Karpas-422 (cell line): ENCODE data around the gene PROCR. TPM values are rescaled to one million over a fixed set of nuclear protein-coding genes. Genes with fewer than 3 reads are reported as not detected.
A peak's percentile ranks its signal among the peaks of the same experiment; 100 is the strongest.

Experiments
- DNase-seq: peaks from one replicate; pipeline ENCODE4 v3.0.0-alpha.2; 2015
- H2AFZ ChIP-seq: fragments of 200-600 bp; sonication (generic); 2 replicates; pipeline ENCODE4 v1.6.1; 2014; ENCODE audit warnings: antibody characterized with exemption, low read length, mixed read lengths
- H3K27ac ChIP-seq: fragments of 200-600 bp; sonication (generic); 2 replicates; pipeline ENCODE4 v1.5.1; 2014; ENCODE audit warnings: mild to moderate bottlenecking, low read length, moderate library complexity
- H3K27me3 ChIP-seq: fragments of 200-600 bp; sonication (generic); 2 replicates; pipeline ENCODE4 v1.6.1; 2014; ENCODE audit warnings: low read length, mixed read lengths
- H3K36me3 ChIP-seq: fragments of 200-600 bp; sonication (generic); 2 replicates; pipeline ENCODE4 v1.6.1; 2014; ENCODE audit warnings: low read length, mixed read lengths; ENCODE audit not compliant: insufficient read depth
- H3K4me1 ChIP-seq: fragments of 200-600 bp; sonication (generic); 2 replicates; pipeline ENCODE4 v1.6.1; 2014; ENCODE audit warnings: mild to moderate bottlenecking, low read length, mixed read lengths
- H3K4me2 ChIP-seq: fragments of 200-600 bp; sonication (generic); 2 replicates; pipeline ENCODE4 v1.6.1; 2014; ENCODE audit warnings: low read length, low read depth, mild to moderate bottlenecking; ENCODE audit not compliant: poor library complexity, severe bottlenecking
- H3K4me3 ChIP-seq: fragments of 200-600 bp; sonication (generic); 2 replicates; pipeline ENCODE4 v1.5.1; 2014; ENCODE audit warnings: mild to moderate bottlenecking, antibody characterized with exemption, low read length, mixed read lengths
- H3K79me2 ChIP-seq: fragments of 200-600 bp; sonication (generic); 2 replicates; pipeline ENCODE4 v1.6.1; 2014; ENCODE audit warnings: mild to moderate bottlenecking, low read length, mixed read lengths
- H3K9ac ChIP-seq: fragments of 200-600 bp; sonication (generic); 2 replicates; pipeline ENCODE4 v1.6.0; 2014; ENCODE audit warnings: low read length
- H3K9me2 ChIP-seq: fragments of 200-600 bp; sonication (generic), shearing (Covaris generic); replicated peaks from 2 replicates; pipeline ENCODE4 v1.6.0; 2014; ENCODE audit warnings: mild to moderate bottlenecking, low read length, moderate library complexity; ENCODE audit not compliant: insufficient read depth
- H3K9me3 ChIP-seq: fragments of 300-700, 200-600 bp; sonication (generic); 2 replicates; pipeline ENCODE4 v1.6.1; 2014; ENCODE audit warnings: low read length, mixed read lengths
- H4K20me1 ChIP-seq: fragments of 200-600 bp; sonication (generic); 2 replicates; pipeline ENCODE4 v1.6.1; 2014; ENCODE audit warnings: mild to moderate bottlenecking, antibody characterized with exemption, low read length, low read depth; ENCODE audit not compliant: insufficient read depth
- total RNA-seq: library from RNA; depleted of rRNA; stranded (reverse); fragments of >200 nt; shearing (Covaris generic); gene quantifications from 2 replicates; pipeline ENCODE4 v1.2.3, GENCODE V29; 2014; ENCODE audit warnings: low replicate concordance; rRNA removed

PROCR gene
- total RNA-seq: not detected in 2 replicates

DNA sequence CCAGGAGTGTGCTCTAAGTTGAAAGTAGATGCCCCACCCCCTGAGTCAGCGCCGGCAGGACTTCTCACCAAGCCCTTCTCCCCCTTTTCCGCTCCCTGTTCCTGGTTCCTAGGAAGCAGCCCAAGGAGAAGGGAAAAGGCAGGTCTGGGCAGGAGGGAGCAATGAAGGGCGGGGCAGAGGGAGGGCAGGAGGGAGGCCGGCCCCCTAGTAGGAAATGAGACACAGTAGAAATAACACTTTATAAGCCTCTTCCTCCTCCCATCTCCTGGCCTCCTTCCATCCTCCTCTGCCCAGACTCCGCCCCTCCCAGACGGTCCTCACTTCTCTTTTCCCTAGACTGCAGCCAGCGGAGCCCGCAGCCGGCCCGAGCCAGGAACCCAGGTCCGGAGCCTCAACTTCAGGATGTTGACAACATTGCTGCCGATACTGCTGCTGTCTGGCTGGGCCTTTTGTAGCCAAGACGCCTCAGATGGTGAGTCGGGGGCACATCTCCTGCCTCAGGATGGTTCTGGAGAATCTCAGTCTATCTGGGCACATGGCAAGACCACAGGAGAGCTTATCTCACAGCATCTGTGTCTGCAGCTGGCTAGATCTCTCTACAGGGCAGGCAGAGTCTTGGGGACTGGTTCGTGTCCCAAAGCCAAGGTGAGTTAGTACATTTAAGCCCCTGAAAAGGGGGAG, at the start of gene PROCR:
PROCR (plus strand) TSS at position 320 of the 681 bp plus-strand sequence; CDS start at position 403, 83 bp downstream.
- DNase-seq: no peak
- no peaks in the 10 kb centered on the region for H4K20me1 ChIP-seq
- no peaks in the 10 kb centered on the region for H3K9me2 ChIP-seq
- H2AFZ ChIP-seq: no peak within 1 kb of the TSS
- H3K4me3 ChIP-seq: no peak within 1 kb of the TSS
- no peaks in the 10 kb centered on the region for H3K79me2 ChIP-seq
- no peaks in the 10 kb centered on the region for H3K36me3 ChIP-seq
- H3K27me3 ChIP-seq: no peaks in the 10 kb centered on the region
- H3K4me2 ChIP-seq: peak within 1 kb of the TSS; percentile 26
- no peak within 1 kb of the TSS for H3K9ac ChIP-seq
- H3K27ac ChIP-seq: no peak within 1 kb of the TSS
- no peaks in the 10 kb centered on the region for H3K9me3 ChIP-seq
- H3K4me1 ChIP-seq: no peaks in the 10 kb centered on the region

DNA sequence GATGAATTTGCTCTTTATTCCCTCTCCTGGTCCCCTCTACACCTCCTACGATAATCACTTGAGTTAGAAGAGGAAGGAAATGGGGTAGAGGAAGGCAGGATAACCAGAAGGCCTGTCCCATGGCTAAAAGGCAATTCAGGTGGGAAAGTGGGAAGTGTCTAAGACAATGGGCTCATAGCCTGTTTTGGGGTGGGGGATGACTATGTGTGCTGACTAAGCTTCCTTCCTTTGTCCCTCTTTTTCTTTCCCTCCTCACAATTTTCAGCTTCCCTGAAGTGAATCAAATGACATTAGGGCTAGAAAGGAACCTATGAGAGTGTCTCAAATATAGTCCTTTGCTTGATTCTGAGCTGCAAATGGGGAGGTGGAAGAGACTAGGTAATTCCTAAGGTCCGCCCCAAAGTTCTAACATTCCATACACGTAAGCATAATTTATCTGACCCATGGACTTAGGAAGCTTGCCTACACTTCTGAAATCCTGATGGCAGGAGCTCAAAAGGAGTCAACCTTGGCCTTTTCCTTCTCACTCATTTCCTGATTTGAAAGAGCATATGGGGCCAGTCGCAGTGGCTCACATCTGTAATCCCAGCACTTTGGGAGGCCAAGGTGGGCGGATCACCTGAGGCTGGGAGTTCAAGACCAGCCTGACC, 49.0 kb upstream of the PROCR start:
- Histone ChIP-seq H4K20me1 (no peaks in the 10 kb centered on the region), H3K79me2 (no peaks in the 10 kb centered on the region), H3K36me3 (peaks cover 14% of the 10 kb centered on the region), H3K27me3 (no peaks in the 10 kb centered on the region), H3K4me2 (no peak overlapping the region), H3K4me1 (peaks cover 2% of the 10 kb centered on the region; the same call in 1 of the 2 replicates), H3K4me3 (no peak overlapping the region), H3K9me3 (no peaks in the 10 kb centered on the region), H3K27ac (no peak overlapping the region), H3K9me2 (no peaks in the 10 kb centered on the region), H2AFZ (no peak overlapping the region), H3K9ac (no peak overlapping the region)
- DNase-seq: no peak

DNA sequence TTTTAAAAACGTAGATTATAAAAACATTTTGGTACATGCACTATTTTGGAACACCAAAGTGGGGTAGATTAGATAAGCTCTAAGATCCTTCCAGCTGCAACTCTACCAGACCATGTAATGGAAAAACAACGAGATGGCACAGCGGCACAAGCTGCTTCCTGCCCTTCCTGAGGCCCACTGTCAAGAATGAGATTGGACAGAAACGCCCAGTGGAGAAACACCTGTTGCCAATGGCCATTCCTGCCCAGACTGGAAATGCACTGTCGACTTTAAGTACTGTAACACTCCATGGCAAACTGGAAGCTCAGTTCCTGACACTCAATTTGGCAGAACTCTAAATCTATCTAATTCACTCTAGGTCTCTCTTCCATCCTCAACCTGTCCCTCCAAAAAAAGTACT, 46.1 kb upstream of the PROCR start:
- Histone ChIP-seq H3K9me3 (no peaks in the 10 kb centered on the region), H3K4me1 (no peaks in the 10 kb centered on the region), H2AFZ (no peak overlapping the region), H3K79me2 (no peaks in the 10 kb centered on the region), H3K4me2 (no peak overlapping the region), H4K20me1 (no peaks in the 10 kb centered on the region), H3K9ac (no peak overlapping the region), H3K4me3 (no peak overlapping the region), H3K27ac (no peak overlapping the region), H3K36me3 (peaks cover 8% of the 10 kb centered on the region), H3K27me3 (no peaks in the 10 kb centered on the region), H3K9me2 (no peaks in the 10 kb centered on the region)
- DNase-seq: no peak

DNA sequence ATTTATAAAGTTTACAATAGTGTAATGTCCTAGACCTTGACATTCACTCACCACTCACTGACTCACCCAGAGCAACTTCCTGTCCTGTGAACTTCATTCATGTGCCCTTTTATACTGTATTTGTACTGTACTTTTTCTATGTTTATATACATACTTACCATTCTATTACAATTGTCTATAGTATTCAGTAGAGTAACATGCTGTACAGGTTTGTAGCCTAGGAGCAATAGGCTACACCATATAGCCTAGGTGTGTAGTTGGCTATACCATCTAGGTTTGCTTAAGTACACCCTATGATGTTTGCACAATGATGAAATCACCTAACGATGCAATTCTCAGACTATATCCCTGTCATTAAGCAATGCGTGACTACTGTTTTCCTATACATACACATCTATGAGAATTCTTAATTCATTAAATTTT, 42.2 kb upstream of the PROCR start:
- Histone ChIP-seq H3K4me1 (no peaks in the 10 kb centered on the region), H3K9me2 (no peaks in the 10 kb centered on the region), H3K79me2 (no peaks in the 10 kb centered on the region), H2AFZ (no peak overlapping the region), H4K20me1 (no peaks in the 10 kb centered on the region), H3K4me2 (no peak overlapping the region), H3K4me3 (no peak overlapping the region), H3K9me3 (no peaks in the 10 kb centered on the region), H3K36me3 (peaks cover 4% of the 10 kb centered on the region), H3K9ac (no peak overlapping the region), H3K27me3 (no peaks in the 10 kb centered on the region), H3K27ac (no peak overlapping the region)
- no peak for DNase-seq

DNA sequence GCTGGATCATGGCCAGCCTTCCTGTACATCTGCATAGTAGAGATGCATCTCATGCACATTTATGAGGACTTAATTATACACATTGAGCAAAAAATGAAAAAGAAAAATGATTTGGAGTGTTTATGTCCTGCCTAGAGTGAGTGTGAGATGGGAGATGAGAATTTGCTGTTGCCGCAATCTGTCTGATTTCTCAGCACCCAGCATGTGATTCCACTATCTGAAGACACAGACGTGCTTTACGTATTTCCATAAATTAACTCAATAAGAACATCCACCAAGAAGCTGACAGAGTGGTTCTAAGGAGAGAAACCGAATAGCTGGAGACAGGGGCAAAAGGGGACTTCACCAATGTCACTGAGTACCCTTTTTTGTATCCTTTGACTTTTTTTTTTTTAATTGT, 39.9 kb upstream of the PROCR start:
- DNase-seq: no peak
- Histone ChIP-seq H4K20me1 (no peaks in the 10 kb centered on the region), H3K4me3 (no peak overlapping the region), H2AFZ (no peak overlapping the region), H3K4me2 (no peak overlapping the region), H3K9me3 (no peaks in the 10 kb centered on the region), H3K36me3 (peaks cover 4% of the 10 kb centered on the region), H3K27me3 (no peaks in the 10 kb centered on the region), H3K4me1 (no peaks in the 10 kb centered on the region), H3K79me2 (no peaks in the 10 kb centered on the region), H3K27ac (no peak overlapping the region), H3K9me2 (no peaks in the 10 kb centered on the region), H3K9ac (no peak overlapping the region)

DNA sequence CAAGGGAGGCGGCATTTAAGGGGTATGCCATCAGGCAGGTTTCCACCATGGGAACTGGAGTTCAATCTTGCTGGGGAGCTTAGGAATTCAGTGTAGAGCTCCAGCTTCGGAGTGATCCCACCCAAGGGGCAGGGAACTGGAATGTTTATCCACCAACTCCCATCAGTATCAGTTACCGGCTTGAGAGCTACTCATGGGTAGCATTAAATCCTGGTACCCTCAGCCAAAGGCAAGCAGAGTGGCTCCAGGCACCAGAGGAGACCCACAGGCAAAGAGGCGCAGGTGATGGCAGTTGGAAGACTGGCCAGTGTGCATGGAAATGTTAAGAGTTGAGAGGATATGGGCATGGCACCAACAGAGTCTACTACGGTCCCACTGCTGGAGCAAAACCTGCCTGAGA, 38.8 kb upstream of the PROCR start:
- Histone ChIP-seq H3K27me3 (no peaks in the 10 kb centered on the region), H3K9ac (no peak overlapping the region), H3K4me3 (no peak overlapping the region), H4K20me1 (no peaks in the 10 kb centered on the region), H3K4me2 (no peak overlapping the region), H3K27ac (no peak overlapping the region), H3K79me2 (no peaks in the 10 kb centered on the region), H3K36me3 (peaks cover 10% of the 10 kb centered on the region), H3K9me2 (no peaks in the 10 kb centered on the region), H3K4me1 (no peaks in the 10 kb centered on the region), H3K9me3 (no peaks in the 10 kb centered on the region), H2AFZ (no peak overlapping the region)
- DNase-seq: no peak

DNA sequence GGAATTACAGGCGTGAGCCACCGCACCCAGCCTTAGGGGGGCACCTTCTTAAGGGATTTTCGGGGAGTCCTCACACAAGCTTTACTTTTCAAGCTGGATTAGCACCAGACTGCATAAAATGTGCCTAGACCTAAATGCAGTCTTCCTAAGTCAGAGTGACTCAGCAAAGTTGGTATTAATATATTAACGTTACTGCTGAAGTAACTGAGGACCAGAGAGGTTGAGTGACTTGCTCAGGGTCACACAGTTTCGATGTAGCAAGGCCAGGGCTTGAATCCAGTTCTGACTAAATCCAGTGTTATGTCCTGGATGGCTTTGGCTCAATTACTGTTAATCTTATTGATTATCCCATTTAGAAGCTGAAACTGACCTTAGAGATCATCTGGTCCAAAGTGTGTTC, 38.1 kb upstream of the PROCR start:
- Histone ChIP-seq H3K4me1 (no peaks in the 10 kb centered on the region), H3K4me2 (no peak overlapping the region), H4K20me1 (no peaks in the 10 kb centered on the region), H3K36me3 (peaks cover 11% of the 10 kb centered on the region), H2AFZ (no peak overlapping the region), H3K9me3 (no peaks in the 10 kb centered on the region), H3K79me2 (no peaks in the 10 kb centered on the region), H3K27ac (no peak overlapping the region), H3K4me3 (no peak overlapping the region), H3K9me2 (no peaks in the 10 kb centered on the region), H3K27me3 (no peaks in the 10 kb centered on the region), H3K9ac (no peak overlapping the region)
- no peak for DNase-seq

DNA sequence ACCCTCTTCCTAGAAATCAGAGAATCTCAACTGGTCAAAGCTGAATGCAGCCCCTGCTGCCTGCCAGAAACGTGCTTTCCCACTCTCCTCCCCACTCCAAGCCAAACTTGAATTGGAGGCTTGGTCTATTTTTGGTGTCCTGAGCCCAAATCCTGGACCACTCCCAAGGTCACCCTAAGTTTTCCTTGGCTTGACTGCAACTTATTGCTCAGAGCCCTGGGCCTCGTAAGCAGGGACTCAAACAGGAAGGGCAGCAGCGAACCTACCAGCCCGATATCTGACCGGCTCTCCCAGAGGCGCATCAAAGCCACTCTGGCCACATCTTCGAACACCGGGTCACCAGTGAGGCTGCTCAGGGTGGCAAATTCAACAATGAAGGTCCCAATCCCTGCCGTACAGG, 37.4 kb upstream of the PROCR start:
- DNase-seq: no peak
- Histone ChIP-seq H3K9me2 (no peaks in the 10 kb centered on the region), H3K9ac (no peak overlapping the region), H3K27me3 (no peaks in the 10 kb centered on the region), H3K9me3 (no peaks in the 10 kb centered on the region), H4K20me1 (no peaks in the 10 kb centered on the region), H3K4me3 (no peak overlapping the region), H3K4me1 (no peaks in the 10 kb centered on the region), H3K79me2 (no peaks in the 10 kb centered on the region), H3K4me2 (no peak overlapping the region), H2AFZ (no peak overlapping the region), H3K36me3 (peaks cover 11% of the 10 kb centered on the region), H3K27ac (no peak overlapping the region)
